Activated T-cell treated with anti-CD3 and anti-CD28 coated beads, Interleukin-2, amount 50 U/mL, for 4 hours (primary cell): ENCODE data around the gene MOGAT3. TPM values are rescaled to one million over a fixed set of nuclear protein-coding genes. Genes with fewer than 3 reads are reported as not detected.

Source experiments
- ATAC-seq, 2 donors: fragments of 200-7000 bp; cut with Tn5 transposase; one replicate each; pipeline ENCODE4 v1.10.0; 2021
- DNase-seq: peaks from one replicate; pipeline ENCODE4 v3.0.0-alpha.2; 2020
- H3K27me3 Mint-ChIP-seq: one replicate; pipeline ENCODE4 v1.8.0; 2021; ENCODE audit warnings: low read depth, mixed read lengths
- H3K36me3 Mint-ChIP-seq: one replicate; pipeline ENCODE4 v1.8.0; 2022; ENCODE audit warnings: mixed read lengths; ENCODE audit not compliant: insufficient read depth
- H3K4me1 Mint-ChIP-seq: one replicate; pipeline ENCODE4 v1.8.0; 2021; ENCODE audit warnings: low read depth, mixed read lengths
- H3K4me3 Mint-ChIP-seq: one replicate; pipeline ENCODE4 v1.8.0; 2021; ENCODE audit warnings: mild to moderate bottlenecking, moderate library complexity, mixed read lengths
- H3K9me3 Mint-ChIP-seq: one replicate; pipeline ENCODE4 v1.8.0; 2021; ENCODE audit warnings: mixed read lengths
- total RNA-seq, 3 donors: library from RNA; stranded (reverse); gene quantifications; one replicate each; pipeline ENCODE4 v1.2.1, GENCODE V29; 2021

MOGAT3 gene
- total RNA-seq, 3 donors from 2014 or later: not detected

GRCh38 chr7:101156277-101156676 is 44.6 kb downstream of the MOGAT3 start:
- H3K36me3 Mint-ChIP-seq: peaks cover 14% of the 10 kb centered on the region
- H3K9me3 Mint-ChIP-seq: no peaks in the 10 kb centered on the region
- no peak for ATAC-seq
- no peak for DNase-seq
- H3K4me3 Mint-ChIP-seq: no peak overlapping the region
- H3K27me3 Mint-ChIP-seq: peaks cover 4% of the 10 kb centered on the region
- peaks cover 11% of the 10 kb centered on the region for H3K4me1 Mint-ChIP-seq

- H3K36me3 Mint-ChIP-seq: peaks cover 12% of the 10 kb centered on the region
- peak overlapping the region; percentile 81 for H3K4me3 Mint-ChIP-seq
- peaks cover 11% of the 10 kb centered on the region for H3K4me1 Mint-ChIP-seq
- DNase-seq (no peak), ATAC-seq (no peak)
- peaks cover under 1% of the 10 kb centered on the region for H3K27me3 Mint-ChIP-seq
- H3K9me3 Mint-ChIP-seq: no peaks in the 10 kb centered on the region
Observed at GRCh38 chr7:101155303-101155702, 45.5 kb downstream of the MOGAT3 start.

- ATAC-seq: peak; percentile 29 to 45
- H3K4me1 Mint-ChIP-seq: peaks cover 11% of the 10 kb centered on the region
- H3K36me3 Mint-ChIP-seq: peaks cover 10% of the 10 kb centered on the region
- no peaks in the 10 kb centered on the region for H3K9me3 Mint-ChIP-seq
- peak overlapping the region; percentile 81 for H3K4me3 Mint-ChIP-seq
- no peak for DNase-seq
- H3K27me3 Mint-ChIP-seq: peaks cover 2% of the 10 kb centered on the region
Observed at GRCh38 chr7:101154693-101155102, 46.1 kb downstream of the MOGAT3 start.

- Mint-ChIP-seq H3K4me3 (peak within 1 kb of the TSS; percentile 81), H3K27me3 (peaks cover 8% of the 10 kb centered on the region), H3K36me3 (peaks cover 10% of the 10 kb centered on the region), H3K4me1 (peaks cover 11% of the 10 kb centered on the region), H3K9me3 (no peaks in the 10 kb centered on the region)
- DNase-seq: peak; percentile 90
- ATAC-seq: peak; percentile 89 to 93
Observed at GRCh38 chr7:101153969-101154692, 46.7 kb downstream of the MOGAT3 start, which contains the start of gene AP1S1. Gene AP1S1, plus strand, starts transcription at chr7:101154476. Its CDS starts 39 bp downstream, at chr7:101154515.

GRCh38 chr7:101151908-101152651 is 48.8 kb downstream of the MOGAT3 start:
- DNase-seq (no peak), ATAC-seq (no peak)
- H3K4me1 Mint-ChIP-seq: peaks cover 15% of the 10 kb centered on the region
- H3K9me3 Mint-ChIP-seq: no peaks in the 10 kb centered on the region
- no peak overlapping the region for H3K4me3 Mint-ChIP-seq
- peaks cover 11% of the 10 kb centered on the region for H3K27me3 Mint-ChIP-seq
- H3K36me3 Mint-ChIP-seq: peaks cover 3% of the 10 kb centered on the region

Other genes starting within 250 kb of the MOGAT3 start
- gene MUC12, start 231.5 kb downstream of the MOGAT3 start, total RNA-seq: under 1 TPM; 0.16 to 0.20 (median 0.19) TPM
- gene MUC17, start 181.0 kb downstream of the MOGAT3 start, total RNA-seq: not detected
- gene TRIM56, start 115.6 kb downstream of the MOGAT3 start, total RNA-seq: 10 to 100 TPM; 23.9 to 26.8 (median 24.2) TPM
- gene SERPINE1, start 73.9 kb downstream of the MOGAT3 start, total RNA-seq: under 1 TPM; 0.18 to 0.46 (median 0.33) TPM
- gene AP1S1, start 46.6 kb downstream of the MOGAT3 start, total RNA-seq: 10 to 100 TPM; 27.6 to 32.9 (median 28.3) TPM
- not detected for gene VGF, start 35.5 kb downstream of the MOGAT3 start, total RNA-seq
- gene NAT16, start 20.7 kb downstream of the MOGAT3 start, total RNA-seq: not detected
- gene PLOD3, start 16.5 kb upstream of the MOGAT3 start, total RNA-seq: 10 to 100 TPM; 30.1 to 38.9 (median 33.2) TPM
- gene ZNHIT1, start 17.1 kb upstream of the MOGAT3 start, total RNA-seq: 10 to 100 TPM; 50.4 to 55.0 (median 53.2) TPM
- 10 to 100 TPM; 15.6 to 18.5 (median 17.6) TPM for gene CLDN15, start 36.8 kb upstream of the MOGAT3 start, total RNA-seq
- gene FIS1, start 44.0 kb upstream of the MOGAT3 start, total RNA-seq: 100 to 1,000 TPM; 126 to 148 (median 136) TPM
- 10 to 100 TPM in 1 of 3 donors, 1 to 10 TPM in 2; 7.7 to 10.7 (median 8.3) TPM for gene IFT22, start 120.8 kb upstream of the MOGAT3 start, total RNA-seq
- under 1 TPM in 1 of 3 donors, not detected in 2; 0.05 TPM for gene COL26A1, start 161.8 kb upstream of the MOGAT3 start, total RNA-seq